Measurements from ENCODE around the gene KLK13.

DNA sequence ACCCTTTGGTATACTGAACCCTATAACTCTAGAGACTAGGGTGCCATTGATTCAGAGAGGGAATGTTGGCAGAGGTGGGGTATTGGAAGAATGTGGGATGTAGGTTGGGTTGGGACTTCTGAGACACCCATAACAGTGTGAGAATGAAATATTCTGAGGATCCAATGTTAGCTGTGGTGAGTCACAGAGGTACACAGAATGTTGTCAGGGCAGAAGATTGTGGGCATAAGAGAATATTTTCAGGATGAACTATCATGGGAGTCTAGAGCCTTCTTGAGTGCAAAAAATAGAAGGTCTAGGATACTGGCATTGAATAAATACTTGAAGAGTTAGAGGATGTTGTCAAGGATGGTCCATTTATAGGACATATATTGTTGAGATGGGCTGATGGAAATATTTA lies 9.0 kb downstream of the KLK13 start:
- TF ChIP-seq, protein P1, sequence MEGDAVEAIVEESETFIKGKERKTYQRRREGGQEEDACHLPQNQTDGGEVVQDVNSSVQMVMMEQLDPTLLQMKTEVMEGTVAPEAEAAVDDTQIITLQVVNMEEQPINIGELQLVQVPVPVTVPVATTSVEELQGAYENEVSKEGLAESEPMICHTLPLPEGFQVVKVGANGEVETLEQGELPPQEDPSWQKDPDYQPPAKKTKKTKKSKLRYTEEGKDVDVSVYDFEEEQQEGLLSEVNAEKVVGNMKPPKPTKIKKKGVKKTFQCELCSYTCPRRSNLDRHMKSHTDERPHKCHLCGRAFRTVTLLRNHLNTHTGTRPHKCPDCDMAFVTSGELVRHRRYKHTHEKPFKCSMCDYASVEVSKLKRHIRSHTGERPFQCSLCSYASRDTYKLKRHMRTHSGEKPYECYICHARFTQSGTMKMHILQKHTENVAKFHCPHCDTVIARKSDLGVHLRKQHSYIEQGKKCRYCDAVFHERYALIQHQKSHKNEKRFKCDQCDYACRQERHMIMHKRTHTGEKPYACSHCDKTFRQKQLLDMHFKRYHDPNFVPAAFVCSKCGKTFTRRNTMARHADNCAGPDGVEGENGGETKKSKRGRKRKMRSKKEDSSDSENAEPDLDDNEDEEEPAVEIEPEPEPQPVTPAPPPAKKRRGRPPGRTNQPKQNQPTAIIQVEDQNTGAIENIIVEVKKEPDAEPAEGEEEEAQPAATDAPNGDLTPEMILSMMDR (IDR thresholded peaks at IDR 0.05 in 8 of 11, conservative IDR thresholded peaks at IDR 0.05 in 3 of 11) = no peak
- TF ChIP-seq POLR2A (IDR thresholded peaks at IDR 0.05) = no peak
